GM19438 (cell line): ENCODE data around the gene PLEKHG1.

ENCODE experiments used
- ATAC-seq: cut with Tn5 transposase; IDR thresholded peaks from one replicate; pipeline ENCODE4 v1.9.1; 2021; ENCODE audit warnings: low read depth; ENCODE audit not compliant: unreplicated experiment

PLEKHG1 gene

GRCh38 chr6:150637266-150637665 is 37.6 kb downstream of the PLEKHG1 start:
- no peak for ATAC-seq

- no peak for ATAC-seq
Measured at GRCh38 chr6:150638267-150638666, 38.6 kb downstream of the PLEKHG1 start.

- no peak for ATAC-seq
Measured at GRCh38 chr6:150638765-150639164, 39.1 kb downstream of the PLEKHG1 start.

- no peak for ATAC-seq
Measured at GRCh38 chr6:150639823-150640331, 40.2 kb downstream of the PLEKHG1 start.

- ATAC-seq: no peak
Measured at GRCh38 chr6:150640556-150641209, 41.0 kb downstream of the PLEKHG1 start.

- peak; percentile 56 for ATAC-seq
Measured at GRCh38 chr6:150641398-150642139, 41.9 kb downstream of the PLEKHG1 start.

- no peak for ATAC-seq
Measured at GRCh38 chr6:150646228-150646627, 46.5 kb downstream of the PLEKHG1 start.

GRCh38 chr6:150647051-150647450 is 47.4 kb downstream of the PLEKHG1 start:
- no peak for ATAC-seq
